AG09319 (cell line): ENCODE results near the gene ILK.

ENCODE experiments used
- DNase-seq: peaks from one replicate; pipeline ENCODE4 v3.0.0-alpha.2; 2010; ENCODE audit warnings: low read depth; ENCODE audit errors: extremely low read depth
- TF ChIP-seq, protein P1 (sequence below): IDR thresholded peaks from 2 replicates; pipeline ENCODE4 v1.5.1; 2011; ENCODE audit warnings: low read depth, mild to moderate bottlenecking, inconsistent platforms, low read length, moderate library complexity

ILK gene

DNA sequence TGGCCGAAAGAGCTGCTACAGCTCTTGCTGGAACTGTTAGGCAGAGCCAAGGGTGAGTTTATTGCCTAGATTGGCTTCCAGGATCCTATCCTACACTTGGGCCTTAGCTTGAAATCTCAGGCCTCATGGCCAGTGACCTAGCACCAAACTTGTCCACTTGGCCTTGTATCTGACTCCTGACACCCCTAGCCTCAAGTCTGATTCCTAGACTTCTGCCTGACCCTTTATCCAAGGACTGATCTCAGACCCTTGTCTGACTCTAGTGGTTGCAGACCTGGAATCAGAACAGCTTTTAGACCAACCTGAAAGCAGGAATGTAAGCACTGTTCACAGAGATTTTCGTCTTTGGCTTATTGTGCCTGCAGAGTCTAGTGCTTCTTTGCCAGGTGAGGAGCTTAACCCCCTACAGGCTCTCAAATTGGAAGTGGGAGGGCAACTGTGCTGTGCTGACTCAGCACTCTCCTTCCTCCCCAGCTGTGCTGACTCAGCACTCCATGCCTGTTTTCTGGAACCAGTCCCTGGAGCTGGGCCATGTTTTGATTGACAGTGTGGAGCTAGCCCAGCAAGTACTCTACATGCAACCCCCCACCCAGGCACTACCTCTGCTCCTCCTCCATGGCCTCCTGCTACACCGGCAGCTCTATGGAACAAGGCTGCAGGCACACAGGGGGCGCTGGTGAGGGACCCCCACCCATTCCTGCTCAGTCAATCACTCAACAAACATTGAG, 35.2 kb upstream of the ILK start:
- peak; percentile 44 for DNase-seq
- TF ChIP-seq, protein P1, sequence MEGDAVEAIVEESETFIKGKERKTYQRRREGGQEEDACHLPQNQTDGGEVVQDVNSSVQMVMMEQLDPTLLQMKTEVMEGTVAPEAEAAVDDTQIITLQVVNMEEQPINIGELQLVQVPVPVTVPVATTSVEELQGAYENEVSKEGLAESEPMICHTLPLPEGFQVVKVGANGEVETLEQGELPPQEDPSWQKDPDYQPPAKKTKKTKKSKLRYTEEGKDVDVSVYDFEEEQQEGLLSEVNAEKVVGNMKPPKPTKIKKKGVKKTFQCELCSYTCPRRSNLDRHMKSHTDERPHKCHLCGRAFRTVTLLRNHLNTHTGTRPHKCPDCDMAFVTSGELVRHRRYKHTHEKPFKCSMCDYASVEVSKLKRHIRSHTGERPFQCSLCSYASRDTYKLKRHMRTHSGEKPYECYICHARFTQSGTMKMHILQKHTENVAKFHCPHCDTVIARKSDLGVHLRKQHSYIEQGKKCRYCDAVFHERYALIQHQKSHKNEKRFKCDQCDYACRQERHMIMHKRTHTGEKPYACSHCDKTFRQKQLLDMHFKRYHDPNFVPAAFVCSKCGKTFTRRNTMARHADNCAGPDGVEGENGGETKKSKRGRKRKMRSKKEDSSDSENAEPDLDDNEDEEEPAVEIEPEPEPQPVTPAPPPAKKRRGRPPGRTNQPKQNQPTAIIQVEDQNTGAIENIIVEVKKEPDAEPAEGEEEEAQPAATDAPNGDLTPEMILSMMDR: no peak; the same call in none of the 2 replicates

DNA sequence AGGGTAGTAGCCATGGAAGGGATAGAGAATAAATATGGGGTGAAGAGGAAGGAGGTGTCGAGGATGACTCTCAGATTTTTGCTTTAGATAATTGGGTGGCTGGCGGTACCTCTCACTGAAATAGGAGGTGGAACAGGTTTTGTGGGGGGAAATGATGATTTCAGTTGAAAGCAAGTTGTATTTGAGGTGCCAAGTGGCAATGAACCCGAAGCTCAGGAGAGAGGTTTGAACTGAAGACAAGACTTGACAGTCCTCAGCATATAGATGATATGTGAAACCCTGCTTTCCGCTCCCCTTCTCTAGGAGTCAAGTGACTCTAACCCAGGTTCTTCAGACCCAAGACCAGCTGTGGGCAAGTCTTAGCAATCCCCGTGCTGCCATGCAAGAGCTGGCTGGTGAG, 33.9 kb upstream of the ILK start:
- TF ChIP-seq, protein P1: no peak
- DNase-seq: no peak

DNA sequence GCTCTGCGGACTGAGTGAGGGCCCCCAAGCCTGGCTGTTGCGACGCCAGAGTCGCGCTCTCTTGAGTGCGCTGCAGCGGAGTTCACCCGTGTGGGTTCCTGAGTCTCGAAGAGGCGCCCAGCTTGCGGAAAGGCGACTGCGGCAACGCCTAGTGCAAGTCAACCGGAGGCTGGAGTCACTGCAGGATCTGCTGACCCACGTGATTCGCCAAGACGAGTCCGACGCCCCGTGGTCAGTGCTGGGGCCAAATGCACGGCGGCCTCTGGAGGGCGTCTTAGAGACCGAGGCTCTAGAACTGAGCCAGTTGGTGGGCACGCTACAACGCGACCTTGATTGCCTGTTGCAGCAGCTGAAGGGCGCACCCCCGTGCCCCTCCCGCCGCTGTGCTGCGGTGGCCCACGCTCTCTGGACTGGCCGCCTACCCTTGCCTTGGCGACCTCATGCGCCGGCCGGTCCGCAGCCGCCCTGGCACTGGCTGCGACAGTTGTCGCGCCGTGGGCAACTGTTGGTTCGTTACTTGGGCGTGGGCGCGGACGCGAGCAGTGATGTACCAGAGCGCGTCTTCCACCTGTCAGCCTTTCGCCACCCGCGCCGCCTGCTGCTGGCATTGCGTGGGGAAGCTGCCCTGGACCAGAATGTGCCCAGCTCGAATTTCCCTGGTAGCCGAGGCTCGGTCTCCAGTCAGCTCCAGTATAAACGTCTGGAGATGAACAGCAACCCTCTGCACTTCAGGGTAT, 32.7 kb upstream of the ILK start:
- no peak for DNase-seq
- TF ChIP-seq, protein P1: no peak

DNA sequence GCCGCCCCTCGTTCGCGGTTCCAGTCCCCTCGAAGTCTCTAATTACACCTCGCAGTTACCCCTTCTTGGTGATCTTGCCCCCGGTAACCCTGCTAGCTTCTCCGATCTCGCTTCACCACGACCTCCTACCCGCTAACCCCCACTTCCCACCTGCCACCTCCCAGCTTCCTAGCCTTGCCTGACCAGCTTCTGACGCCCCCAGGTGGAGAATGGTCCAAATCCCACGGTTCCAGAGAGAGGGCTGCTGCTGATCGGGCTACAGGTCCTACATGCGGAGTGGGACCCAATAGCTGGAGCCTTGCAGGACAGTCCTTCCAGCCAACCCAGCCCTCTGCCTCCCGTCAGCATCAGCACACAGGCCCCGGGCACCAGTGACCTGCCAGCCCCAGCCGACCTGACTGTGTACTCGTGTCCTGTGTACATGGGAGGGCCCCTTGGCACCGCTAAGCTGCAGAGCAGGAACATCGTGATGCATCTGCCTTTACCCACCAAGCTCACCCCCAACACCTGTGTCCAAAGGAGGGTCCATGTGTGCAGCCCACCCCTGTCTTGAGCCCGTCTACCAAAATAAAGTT, 32.1 kb upstream of the ILK start:
- DNase-seq: no peak
- TF ChIP-seq, protein P1: no peak

DNA sequence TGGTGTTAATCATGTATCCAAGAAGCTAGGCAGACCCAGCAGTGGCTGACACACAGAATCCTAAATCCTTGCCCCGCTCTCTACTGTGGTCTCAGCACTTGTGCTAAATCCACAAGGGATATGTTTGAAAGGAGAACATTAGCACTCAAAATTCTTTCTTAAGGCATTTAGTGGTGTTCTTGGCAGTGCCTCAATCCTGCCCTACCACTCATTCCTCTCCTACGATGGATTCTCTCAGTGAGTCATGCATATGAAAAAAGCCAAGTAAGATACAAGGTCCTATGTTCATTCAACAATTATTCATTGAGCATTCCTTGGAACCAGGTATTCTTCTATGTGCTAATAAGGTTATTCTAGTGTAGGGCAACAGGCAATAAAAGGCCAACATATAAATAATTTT, 31.4 kb upstream of the ILK start:
- DNase-seq: peak; percentile 25
- TF ChIP-seq, protein P1: no peak

DNA sequence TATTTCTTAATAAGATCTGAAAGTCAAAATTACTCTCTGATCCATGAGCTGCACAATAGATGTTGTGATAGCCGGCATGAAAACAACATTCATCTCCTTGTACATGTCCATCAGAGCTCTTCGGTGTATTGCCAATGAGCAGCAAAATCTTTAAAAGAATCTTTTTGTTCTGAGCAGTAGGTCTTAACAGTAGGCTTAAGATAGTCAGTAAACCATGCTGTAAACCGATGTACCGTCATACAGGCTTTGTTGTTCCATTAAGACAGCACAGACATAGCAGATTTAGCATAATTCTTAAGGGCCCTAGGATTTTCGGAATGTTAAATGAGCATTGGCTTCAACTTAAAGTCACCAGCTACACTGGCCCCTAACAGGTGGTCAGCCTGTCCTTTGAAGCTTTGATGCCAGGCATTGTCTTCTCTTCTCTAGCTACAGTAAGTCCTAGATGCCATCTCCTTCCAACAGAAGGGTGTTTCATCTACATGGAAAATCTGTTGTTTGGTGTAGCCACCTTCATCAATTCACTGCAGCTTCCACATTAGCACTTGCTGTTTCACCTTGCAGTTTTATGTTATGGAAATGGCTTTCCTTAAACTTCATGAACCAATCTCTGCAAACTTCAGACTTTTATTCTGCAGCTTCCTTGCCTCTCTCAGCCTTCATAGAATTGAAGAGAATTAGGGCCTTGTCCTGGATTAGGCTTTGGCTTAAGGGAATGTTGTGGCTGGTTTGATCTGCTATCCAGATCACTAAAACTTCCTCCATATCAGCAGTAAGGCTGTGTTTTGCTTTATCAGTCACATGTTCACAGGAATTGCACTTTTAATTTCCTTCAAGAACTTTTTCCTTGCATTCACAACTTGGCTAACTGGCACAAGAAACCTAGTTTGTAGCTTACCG, 28.5 kb upstream of the ILK start:
- no peak for DNase-seq
- TF ChIP-seq, protein P1: no peak
